NCI-H1092 treated with DMSO at 0.1 percent for 48 hours (cell line): Measurements from ENCODE around the gene DOCK8.
A peak's percentile ranks its signal among the peaks of the same experiment; 100 is the strongest.

Experiments used
- DNase-seq: peaks from one replicate; lab custom pipeline; 2025; lab: John Stamatoyannopoulos, UW

Gene DOCK8

GRCh38 chr9:495739-496138 lies 281.1 kb downstream of the DOCK8 start:
- no peak for DNase-seq

- DNase-seq = no peak
These were observed 288.7 kb downstream of the DOCK8 start for GRCh38 chr9:503326-503725.

DNA sequence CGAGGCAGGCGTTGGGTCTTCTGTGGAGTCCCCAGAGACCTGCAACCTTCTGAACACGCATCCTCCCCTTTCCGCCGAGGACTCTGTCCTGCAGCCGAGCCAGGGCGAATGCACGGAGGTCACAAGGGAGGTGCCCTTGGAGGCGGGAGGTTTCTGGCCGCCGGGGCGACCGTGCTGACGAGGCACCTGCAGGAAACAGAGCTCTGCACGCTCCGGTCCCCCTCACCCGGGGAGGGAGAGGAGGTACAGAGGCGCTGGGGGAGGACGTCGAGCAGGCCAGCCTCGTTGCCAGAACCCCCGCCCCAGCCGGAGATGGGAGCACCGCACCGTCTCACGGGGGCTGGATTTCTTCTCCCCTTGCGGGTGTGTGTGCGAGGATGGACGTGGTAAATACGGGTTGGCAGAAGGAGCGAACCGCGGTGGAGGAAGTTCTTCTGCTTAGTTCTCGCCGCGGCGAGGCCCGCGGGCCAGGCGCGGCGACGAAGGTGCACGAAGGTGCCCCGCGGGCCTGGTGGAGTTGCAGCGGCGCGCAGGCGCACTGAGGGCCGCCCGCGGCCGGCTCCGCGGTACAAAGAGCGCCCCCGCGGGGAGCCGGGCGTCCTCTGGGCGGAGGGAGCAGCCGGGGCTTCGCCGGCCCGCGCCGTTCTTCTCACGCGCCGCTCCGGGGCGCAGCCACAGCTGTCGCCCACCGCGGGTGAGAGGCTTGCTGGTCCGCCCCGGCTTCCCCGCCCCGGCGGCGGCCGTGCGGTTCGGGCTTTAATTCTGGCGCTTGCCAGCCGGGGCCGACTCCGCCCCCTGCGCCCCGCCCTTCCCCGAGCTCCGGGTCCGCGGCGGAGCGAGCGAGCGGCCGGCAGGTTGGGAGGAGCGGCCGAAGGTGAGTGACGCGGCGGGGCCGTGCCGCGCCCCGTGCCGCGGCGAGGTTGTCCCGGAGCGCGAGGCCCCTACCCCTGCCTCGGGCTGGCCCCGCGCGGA lies 289.5 kb downstream of the DOCK8 start, which contains the start of gene KANK1:
Gene KANK1 (plus strand): TSS at position 815 of the 972 bp plus-strand sequence.
- peak; percentile 82 for DNase-seq

DNA sequence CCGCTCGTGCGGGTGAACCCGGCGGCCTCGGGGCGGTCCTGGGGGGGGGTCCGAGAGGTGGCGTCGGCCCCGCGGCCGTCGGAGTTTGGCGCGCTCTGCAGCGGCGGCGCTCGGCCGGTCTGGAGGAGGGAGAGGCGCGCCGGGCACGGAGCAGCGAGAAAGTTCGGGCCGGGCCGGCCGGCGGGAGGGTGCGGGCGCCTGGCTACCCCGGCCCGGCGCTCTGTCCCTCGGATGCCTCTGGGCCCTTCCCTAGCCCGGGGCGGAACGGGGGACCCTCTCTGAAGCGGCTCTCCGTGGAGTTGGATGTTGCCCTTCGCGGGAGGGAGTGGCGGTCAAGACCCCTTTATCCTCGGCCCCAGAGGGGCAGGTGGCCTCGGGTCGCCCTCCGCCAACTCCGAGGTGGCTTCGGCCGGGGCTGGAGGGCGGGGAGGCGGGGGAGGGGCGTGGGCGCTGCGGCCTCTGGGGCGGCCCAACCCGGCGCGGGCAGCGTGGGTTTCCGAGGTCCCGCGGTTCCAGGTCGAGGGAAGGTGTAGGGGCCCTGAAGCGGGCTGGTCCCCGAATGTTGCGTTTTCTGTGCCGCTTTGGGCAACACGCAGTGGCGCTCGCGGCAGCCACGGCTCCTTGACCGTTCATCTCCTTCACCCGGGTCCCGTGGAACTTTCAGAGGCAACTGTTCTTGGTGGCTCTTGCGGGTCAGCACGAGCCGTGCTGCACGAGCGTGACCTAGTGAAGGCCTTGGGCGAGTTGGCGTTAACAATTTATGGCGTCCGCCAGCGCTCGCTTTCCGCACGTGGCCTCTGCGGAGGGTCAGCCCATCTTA lies 290.5 kb downstream of the DOCK8 start:
- DNase-seq = no peak

DNA sequence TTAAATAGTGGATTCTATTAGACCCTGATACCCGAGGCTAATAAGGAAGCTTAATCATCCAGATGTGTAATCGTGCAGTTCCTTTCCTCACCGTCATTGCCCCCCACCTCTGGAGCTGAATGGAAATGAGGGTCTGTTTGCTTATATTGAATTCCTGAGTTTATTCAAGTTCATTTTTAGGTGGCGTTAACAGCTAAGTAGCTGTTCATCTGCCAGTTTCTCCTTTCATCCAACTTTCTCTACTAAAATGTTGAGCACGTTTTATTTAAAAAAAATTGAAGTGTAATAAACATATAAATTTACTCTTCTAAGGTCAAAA lies 291.0 kb downstream of the DOCK8 start:
- no peak for DNase-seq

- no peak for DNase-seq
These were observed 291.6 kb downstream of the DOCK8 start for GRCh38 chr9:506281-506680.

- DNase-seq = no peak
These were observed 297.2 kb downstream of the DOCK8 start for GRCh38 chr9:511861-512260.

- peak; percentile 50 for DNase-seq
These were observed 298.0 kb downstream of the DOCK8 start for GRCh38 chr9:512555-513272.
